Kidney (tissue), 14 donors: Measurements from ENCODE around the gene FBXL12. TPM values are rescaled to one million over a fixed set of nuclear protein-coding genes. Genes with fewer than 3 reads are reported as not detected.

ENCODE experiments used
- DNase-seq, 5 donors: peaks; one replicate each; pipeline ENCODE4 v3.0.0-alpha.2; 2013 to 2020
- FAIRE-seq: peaks from 2 replicates; lab custom pipeline; 2012; peaks lifted over from hg19 to GRCh38; lab: Jason Lieb, UNC
- H3K27ac ChIP-seq, 2 donors: one replicate each; pipeline ENCODE4 v1.7.0; 2013; ENCODE audit warnings: low read depth in 2 of 2, low read length in 2 of 2, inconsistent platforms in 1 of 2
- H3K27me3 ChIP-seq: one replicate; pipeline ENCODE4 v1.7.1; 2013; ENCODE audit warnings: low read length, inconsistent platforms; ENCODE audit not compliant: control insufficient read depth, insufficient read depth
- H3K36me3 ChIP-seq, 3 donors: one replicate each; pipeline versions ENCODE4 v1.7.0 to v1.7.1; 2013; ENCODE audit warnings: low read length in 3 of 3, control low read depth in 1 of 3, inconsistent platforms in 1 of 3; ENCODE audit not compliant: insufficient read depth in 3 of 3, control insufficient read depth in 2 of 3
- H3K4me1 ChIP-seq, 3 donors: one replicate each; pipeline versions ENCODE4 v1.7.0 to v1.7.1; 2013; ENCODE audit warnings: low read length in 3 of 3, inconsistent platforms in 1 of 3, low read depth in 1 of 3; ENCODE audit not compliant: control insufficient read depth in 2 of 3, insufficient read depth in 2 of 3
- H3K4me3 ChIP-seq, 3 donors: one replicate each; pipeline versions ENCODE4 v1.7.0 to v1.8.1; 2013; ENCODE audit warnings: low read length in 3 of 3, control low read depth in 1 of 3, inconsistent platforms in 1 of 3
- H3K9ac ChIP-seq, 3 donors: one replicate each; pipeline versions ENCODE4 v1.7.0 to v1.7.1; 2013; ENCODE audit warnings: low read length in 3 of 3, control low read depth in 1 of 3, inconsistent platforms in 1 of 3
- H3K9me3 ChIP-seq, 3 donors: one replicate each; pipeline versions ENCODE4 v1.7.0 to v1.7.1; 2013; ENCODE audit warnings: low read length in 3 of 3, control low read depth in 1 of 3, inconsistent platforms in 1 of 3; ENCODE audit not compliant: control insufficient read depth in 2 of 3, insufficient read depth in 1 of 3
- intact Hi-C: fragments of 100-400 bp; cut with DNase I; formaldehyde crosslinking; loops from one replicate; pipeline ENCODE4 v1.11.1; 2022
- polyA plus RNA-seq: library from polyadenylated mRNA; stranded (reverse); fragments of 350-450 nt; fragmentation: Illumina TruSeq; extraction: RNeasy Lipid Tissue Mini Kit (QIAGEN cat#74804); gene quantifications from one replicate; pipeline ENCODE4 v1.2.3, GENCODE V29; 2014; ENCODE audit warnings: low read depth, low replicate concordance; ENCODE audit not compliant: insufficient read depth
- total RNA-seq: library from RNA; stranded (reverse); fragmentation: NEBNext Ultra II Directional; extraction: Animal tissue kit (Norgen Biotek cat#: 25700); gene quantifications from one replicate; pipeline ENCODE4 v1.2.1, GENCODE V29; 2021
- TF ChIP-seq, protein P1 (sequence below): IDR thresholded peaks from 3 replicates; pipeline ENCODE4 v1.5.1; 2012; ENCODE audit warnings: mild to moderate bottlenecking, moderate library complexity, borderline replicate concordance; ENCODE audit not compliant: insufficient read depth; ENCODE audit errors: extremely low read depth
- donor health status: control.
- donor health status: control.
- donor health status: control.
- donor health status: control.
- donor health status: control.
- donor health status: DM: yes; HTN: yes; CAD: no.
- donor health status: Normal renal cell carcinoma (clear cell type).

The FBXL12 gene
- total and polyA plus RNA-seq, 2 donors from 2014 or later, result 12.7 to 22.2 TPM

DNA sequence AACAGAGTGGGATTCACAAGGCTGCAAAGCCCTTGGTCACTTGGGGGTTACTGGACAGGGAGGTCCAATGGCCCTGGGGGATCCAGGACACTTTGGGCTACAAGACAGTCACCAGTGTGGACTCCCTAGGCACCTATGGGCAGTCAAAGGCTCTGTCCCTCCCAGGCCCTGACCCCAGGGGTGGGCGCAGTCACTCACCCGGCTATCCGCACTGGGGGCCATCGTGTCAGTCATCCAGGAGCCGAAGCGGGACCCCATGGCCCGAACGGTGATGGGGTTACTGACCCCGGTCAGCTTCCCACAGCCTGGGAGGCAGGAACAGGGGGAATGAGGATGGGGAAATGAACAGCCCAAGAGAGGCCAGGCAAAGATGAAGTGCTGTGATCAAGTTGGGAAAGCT, 37.7 kb upstream of the FBXL12 start:
- Histone ChIP-seq H3K27me3 (no peaks in the 10 kb centered on the region), H3K4me3 (no peak overlapping the region), H3K4me1 (no peaks in the 10 kb centered on the region), H3K9me3 (no peaks in the 10 kb centered on the region), H3K9ac (no peak overlapping the region), H3K27ac (no peak overlapping the region), H3K36me3 (no peaks in the 10 kb centered on the region)
- FAIRE-seq, result no peak
- DNase-seq, result no peak
- TF ChIP-seq, protein P1, sequence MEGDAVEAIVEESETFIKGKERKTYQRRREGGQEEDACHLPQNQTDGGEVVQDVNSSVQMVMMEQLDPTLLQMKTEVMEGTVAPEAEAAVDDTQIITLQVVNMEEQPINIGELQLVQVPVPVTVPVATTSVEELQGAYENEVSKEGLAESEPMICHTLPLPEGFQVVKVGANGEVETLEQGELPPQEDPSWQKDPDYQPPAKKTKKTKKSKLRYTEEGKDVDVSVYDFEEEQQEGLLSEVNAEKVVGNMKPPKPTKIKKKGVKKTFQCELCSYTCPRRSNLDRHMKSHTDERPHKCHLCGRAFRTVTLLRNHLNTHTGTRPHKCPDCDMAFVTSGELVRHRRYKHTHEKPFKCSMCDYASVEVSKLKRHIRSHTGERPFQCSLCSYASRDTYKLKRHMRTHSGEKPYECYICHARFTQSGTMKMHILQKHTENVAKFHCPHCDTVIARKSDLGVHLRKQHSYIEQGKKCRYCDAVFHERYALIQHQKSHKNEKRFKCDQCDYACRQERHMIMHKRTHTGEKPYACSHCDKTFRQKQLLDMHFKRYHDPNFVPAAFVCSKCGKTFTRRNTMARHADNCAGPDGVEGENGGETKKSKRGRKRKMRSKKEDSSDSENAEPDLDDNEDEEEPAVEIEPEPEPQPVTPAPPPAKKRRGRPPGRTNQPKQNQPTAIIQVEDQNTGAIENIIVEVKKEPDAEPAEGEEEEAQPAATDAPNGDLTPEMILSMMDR, result no peak
- intact Hi-C loops, result no loop called here

DNA sequence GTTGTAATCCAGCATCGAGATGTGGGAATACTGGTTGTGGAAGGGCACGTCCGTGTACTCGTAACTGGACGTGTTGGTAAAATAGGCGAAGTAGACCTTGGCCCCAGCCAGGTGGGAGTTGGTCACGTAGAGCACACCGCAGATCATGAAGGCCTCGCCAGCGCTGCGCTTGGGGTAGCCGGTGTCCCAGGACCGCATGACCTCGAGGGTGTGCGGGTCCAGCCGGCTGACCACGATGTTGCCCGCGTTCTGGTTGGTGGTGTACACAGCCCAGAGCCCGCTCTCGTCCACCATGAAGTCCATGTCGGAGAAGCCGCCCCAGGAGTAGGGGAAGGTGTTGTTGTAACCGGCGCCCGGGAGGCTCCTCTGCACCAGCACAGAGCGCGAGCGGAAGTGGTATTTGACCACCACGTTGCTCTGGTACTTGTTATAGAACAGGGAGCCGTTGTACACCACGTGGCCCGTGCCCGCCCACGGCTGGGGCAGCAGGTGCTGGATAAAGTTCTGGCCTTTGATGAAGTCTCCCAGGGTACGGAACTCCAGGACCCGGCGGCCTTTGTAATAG, 35.5 kb upstream of the FBXL12 start:
- H3K9me3 ChIP-seq, result no peaks in the 10 kb centered on the region
- DNase-seq (peak in 1 of 5 donors; percentile 74), FAIRE-seq (no peak)
- H3K4me3 ChIP-seq, result no peak overlapping the region
- H3K36me3 ChIP-seq, result no peaks in the 10 kb centered on the region
- H3K4me1 ChIP-seq, result no peaks in the 10 kb centered on the region
- TF ChIP-seq, protein P1, result no peak
- H3K27ac ChIP-seq, result no peak overlapping the region
- no peaks in the 10 kb centered on the region for H3K27me3 ChIP-seq
- no peak overlapping the region for H3K9ac ChIP-seq
- intact Hi-C loops, result no loop called here

DNA sequence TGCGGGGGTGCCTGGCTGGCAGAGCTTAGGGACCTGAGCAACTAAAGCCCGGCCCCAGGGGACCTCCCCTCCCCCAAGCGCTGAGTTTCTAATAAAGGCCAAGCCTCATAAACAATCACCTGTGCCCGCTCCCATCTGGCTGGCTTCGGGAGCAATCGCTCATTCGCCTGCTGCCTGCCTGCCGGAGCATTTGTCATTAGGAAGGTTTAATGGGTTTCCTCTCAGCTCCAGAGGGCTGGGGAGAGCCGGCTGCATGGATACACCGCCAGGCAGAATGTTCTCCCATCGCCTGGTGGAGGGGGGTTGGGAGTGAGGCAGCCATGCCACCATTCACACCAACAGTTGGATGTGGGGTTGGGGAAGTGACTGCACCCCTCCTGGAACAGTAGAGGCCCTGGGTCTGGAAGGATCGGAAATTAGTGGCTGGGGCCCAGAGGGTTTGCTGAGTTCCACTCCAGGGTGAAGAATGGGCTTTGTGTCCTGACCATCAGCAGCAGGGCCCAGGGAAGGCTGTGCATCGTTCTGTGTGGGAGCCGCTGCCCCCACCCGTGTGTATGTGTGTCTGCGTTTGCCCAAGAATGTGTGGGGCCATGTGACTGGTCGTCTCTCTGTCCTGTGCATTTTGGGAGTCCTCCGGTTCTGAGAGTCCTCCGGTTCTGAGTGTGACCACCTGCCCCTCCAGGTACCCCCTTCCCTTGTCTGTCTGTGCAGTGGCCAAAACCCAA, 31.5 kb upstream of the FBXL12 start:
- no peak overlapping the region for H3K4me3 ChIP-seq
- H3K27ac ChIP-seq, result no peak overlapping the region
- no peaks in the 10 kb centered on the region for H3K27me3 ChIP-seq
- TF ChIP-seq, protein P1, result no peak
- DNase-seq (peak in 4 of 5 donors; percentile 86 to 91 (median 88)), FAIRE-seq (no peak)
- intact Hi-C loops, result no loop called here
- peaks cover 0 to 9% (median 3%) of the 10 kb centered on the region in 3 donors for H3K36me3 ChIP-seq
- no peaks in the 10 kb centered on the region for H3K9me3 ChIP-seq
- H3K4me1 ChIP-seq, result no peaks in the 10 kb centered on the region
- H3K9ac ChIP-seq, result no peak overlapping the region
